ENCODE measurements around the gene CACNA2D3.

GRCh38 chr3:54918516-54918915 lies 796.2 kb downstream of the CACNA2D3 start:
- no peak for TF ChIP-seq CTCF (IDR thresholded peaks at IDR 0.05; ENCODE audit: low read depth, low read length, missing input control)
- TF ChIP-seq TAF1 (conservative IDR thresholded peaks at IDR 0.05) = no peak
- no peak for TF ChIP-seq REST (IDR thresholded peaks at IDR 0.05)
- TF ChIP-seq YY1 (IDR thresholded peaks at IDR 0.05) = no peak
- no peak for TF ChIP-seq MAX (IDR thresholded peaks at IDR 0.05)
- no peak for TF ChIP-seq EGR1 (IDR thresholded peaks at IDR 0.05; ENCODE audit: low read depth in 2 of 2)
- no peak for TF ChIP-seq GABPA (IDR thresholded peaks at IDR 0.05 in 1 of 2, conservative IDR thresholded peaks at IDR 0.05 in 1 of 2)
- no peak for TF ChIP-seq FOXA1 (IDR thresholded peaks at IDR 0.05)
- no peak for TF ChIP-seq RAD21 (IDR thresholded peaks at IDR 0.05)
- TF ChIP-seq HNF4G (IDR thresholded peaks at IDR 0.05) = no peak
- TF ChIP-seq RXRA (IDR thresholded peaks at IDR 0.05) = no peak
- TF ChIP-seq JUND (IDR thresholded peaks at IDR 0.05) = no peak
- no peak for TF ChIP-seq SP1 (IDR thresholded peaks at IDR 0.05)
